ENCODE measurements around the gene SGTA.

The SGTA gene

DNA sequence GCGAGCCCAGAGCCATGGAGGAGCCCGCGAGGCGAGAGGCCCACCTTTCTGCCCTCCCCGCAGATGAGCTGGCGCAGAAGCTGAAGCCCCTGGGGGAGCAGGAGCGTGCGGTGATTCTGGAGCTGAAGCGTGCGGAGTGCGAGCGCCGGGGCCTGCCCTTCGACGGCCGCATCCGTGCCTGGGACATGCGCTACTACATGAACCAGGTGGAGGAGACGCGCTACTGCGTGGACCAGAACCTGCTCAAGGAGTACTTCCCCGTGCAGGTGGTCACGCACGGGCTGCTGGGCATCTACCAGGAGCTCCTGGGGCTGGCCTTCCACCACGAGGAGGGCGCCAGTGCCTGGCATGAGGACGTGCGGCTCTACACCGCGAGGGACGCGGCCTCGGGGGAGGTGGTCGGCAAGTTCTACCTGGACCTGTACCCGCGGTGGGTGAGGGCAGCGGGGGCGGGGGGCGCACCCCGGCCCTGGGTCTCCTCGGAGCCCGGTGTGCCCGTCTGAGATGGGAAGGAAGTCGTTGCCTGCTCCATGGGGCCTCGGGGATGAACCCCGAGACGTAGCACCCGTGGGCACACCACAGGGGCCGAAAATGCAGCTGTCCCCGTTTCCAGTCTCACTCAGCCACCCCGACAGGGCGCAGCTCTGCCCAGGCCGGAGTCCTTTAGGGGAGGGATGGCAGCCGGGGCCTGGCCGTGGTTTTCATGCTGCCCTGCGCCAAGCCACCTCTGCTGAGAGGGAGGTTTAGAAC lies 24.5 kb upstream of the SGTA start:
- Histone ChIP-seq H3K36me3 (peaks cover 86% of the 10 kb centered on the region), H3K9me3 (no peaks in the 10 kb centered on the region), H3K27me3 (no peaks in the 10 kb centered on the region), H3K27ac (no peak overlapping the region), H3K4me3 (ENCODE audit: low read depth in 1 of 2, low read length in 1 of 2) (no peak overlapping the region), H3K4me1 (ENCODE audit: control insufficient read depth in 1 of 2, insufficient read depth in 1 of 2, low read depth in 1 of 2, low read length in 1 of 2) (no peaks in the 10 kb centered on the region)
- TF ChIP-seq, protein P1, sequence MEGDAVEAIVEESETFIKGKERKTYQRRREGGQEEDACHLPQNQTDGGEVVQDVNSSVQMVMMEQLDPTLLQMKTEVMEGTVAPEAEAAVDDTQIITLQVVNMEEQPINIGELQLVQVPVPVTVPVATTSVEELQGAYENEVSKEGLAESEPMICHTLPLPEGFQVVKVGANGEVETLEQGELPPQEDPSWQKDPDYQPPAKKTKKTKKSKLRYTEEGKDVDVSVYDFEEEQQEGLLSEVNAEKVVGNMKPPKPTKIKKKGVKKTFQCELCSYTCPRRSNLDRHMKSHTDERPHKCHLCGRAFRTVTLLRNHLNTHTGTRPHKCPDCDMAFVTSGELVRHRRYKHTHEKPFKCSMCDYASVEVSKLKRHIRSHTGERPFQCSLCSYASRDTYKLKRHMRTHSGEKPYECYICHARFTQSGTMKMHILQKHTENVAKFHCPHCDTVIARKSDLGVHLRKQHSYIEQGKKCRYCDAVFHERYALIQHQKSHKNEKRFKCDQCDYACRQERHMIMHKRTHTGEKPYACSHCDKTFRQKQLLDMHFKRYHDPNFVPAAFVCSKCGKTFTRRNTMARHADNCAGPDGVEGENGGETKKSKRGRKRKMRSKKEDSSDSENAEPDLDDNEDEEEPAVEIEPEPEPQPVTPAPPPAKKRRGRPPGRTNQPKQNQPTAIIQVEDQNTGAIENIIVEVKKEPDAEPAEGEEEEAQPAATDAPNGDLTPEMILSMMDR (IDR thresholded peaks at IDR 0.05): no peak

DNA sequence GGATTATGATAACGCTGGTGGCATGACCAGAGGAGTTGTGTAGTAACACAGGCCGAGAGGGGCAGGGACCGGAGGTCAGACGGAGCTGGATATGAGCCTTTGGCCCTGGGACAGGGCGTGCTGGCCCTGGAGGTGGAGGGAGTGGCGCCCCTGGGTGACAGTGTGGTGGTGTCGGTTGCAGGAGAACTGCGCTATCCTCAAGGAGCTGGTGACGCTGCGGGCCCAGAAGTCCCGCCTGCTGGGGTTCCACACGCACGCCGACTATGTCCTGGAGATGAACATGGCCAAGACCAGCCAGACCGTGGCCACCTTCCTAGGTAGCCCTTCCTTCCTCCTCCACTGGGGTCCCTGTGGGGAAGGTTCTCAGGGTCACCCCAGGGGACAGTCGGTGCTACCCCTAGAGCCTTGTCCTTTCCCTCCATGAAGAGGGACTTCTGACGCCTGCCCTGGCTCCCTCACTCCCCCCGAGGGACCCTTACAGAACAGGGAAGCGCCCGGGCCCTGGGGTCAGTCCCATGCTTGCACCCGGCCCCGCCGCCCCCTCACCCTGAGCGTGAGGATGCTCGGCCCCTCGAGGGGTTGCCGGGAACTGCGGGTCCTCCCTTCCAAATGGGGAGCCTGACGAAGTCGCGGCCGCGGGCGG lies 23.8 kb upstream of the SGTA start:
- H3K27me3 ChIP-seq: no peaks in the 10 kb centered on the region
- H3K4me1 ChIP-seq (ENCODE audit: control insufficient read depth in 1 of 2, insufficient read depth in 1 of 2, low read depth in 1 of 2, low read length in 1 of 2): no peaks in the 10 kb centered on the region
- TF ChIP-seq, protein P1 (IDR thresholded peaks at IDR 0.05): no peak
- H3K36me3 ChIP-seq: peaks cover 85% of the 10 kb centered on the region
- H3K9me3 ChIP-seq: no peaks in the 10 kb centered on the region
- no peak overlapping the region for H3K27ac ChIP-seq
- no peak overlapping the region for H3K4me3 ChIP-seq (ENCODE audit: low read depth in 1 of 2, low read length in 1 of 2)

DNA sequence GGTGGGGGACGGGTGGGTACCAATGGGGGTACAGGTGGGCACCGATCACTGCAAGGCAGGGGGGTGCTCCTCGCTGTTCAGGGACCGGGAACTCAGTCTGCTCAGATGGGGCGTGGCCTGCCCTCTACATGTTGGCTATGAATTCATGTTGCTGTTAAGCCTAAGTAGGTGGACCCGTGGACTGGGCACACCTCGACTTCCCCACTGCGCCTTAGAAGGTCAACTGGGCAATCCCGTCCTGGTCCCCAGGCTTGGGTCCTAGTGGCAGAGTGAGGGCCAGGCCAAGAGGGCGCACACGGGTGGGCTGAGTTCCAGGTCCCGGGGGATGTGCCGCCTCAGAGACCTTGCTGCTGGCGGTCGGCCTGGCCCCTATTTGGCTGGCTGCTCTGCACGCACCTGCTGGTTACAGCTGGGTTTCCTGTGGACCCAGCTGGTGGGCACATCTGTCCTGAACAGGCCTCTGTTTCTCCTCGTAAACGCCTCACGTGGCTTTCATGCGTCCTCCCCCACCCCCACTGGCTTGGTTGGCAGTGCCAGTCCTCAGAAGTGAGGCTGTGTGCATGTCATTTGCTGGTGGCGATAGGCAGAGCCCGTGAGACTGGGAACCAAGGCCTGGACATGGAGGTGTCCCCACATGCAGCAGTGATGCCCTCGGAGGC lies 23.0 kb upstream of the SGTA start:
- TF ChIP-seq, protein P1 (IDR thresholded peaks at IDR 0.05): no peak
- H3K4me3 ChIP-seq (ENCODE audit: low read depth in 1 of 2, low read length in 1 of 2): no peak overlapping the region

DNA sequence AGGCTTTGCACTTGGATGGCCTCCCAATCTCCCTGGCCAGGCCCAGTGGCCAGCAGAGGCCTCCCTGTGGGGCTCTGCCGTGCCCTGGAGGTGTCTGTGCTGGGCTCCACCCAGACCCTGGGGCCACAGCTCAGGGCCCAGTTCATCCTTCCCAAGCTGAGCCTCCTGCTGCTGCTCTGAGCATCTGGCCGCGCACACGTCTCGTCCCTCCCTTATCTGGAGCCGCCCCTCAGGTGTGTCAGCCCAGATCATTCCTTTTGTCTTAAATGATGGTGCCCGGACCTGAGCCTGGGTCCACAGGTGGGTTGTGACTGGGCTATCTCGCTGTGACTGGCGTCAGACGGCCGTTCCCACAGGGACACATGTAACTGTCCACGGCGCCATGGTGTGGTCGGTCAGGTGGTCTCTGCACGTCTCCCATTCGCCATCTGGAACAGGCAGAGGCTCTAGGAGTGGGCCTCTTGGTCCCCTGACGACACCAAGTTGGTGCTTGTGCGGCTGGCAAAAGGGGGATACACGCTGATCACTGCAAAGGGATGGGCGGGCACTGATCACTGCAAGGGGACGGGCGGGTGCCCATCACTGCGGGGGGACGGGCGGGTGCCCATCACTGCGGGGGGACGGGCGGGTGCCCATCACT lies 22.3 kb upstream of the SGTA start:
- H3K27ac ChIP-seq: no peak overlapping the region
- peaks cover 70% of the 10 kb centered on the region for H3K36me3 ChIP-seq
- H3K27me3 ChIP-seq: no peaks in the 10 kb centered on the region
- TF ChIP-seq, protein P1 (IDR thresholded peaks at IDR 0.05): no peak
- no peak overlapping the region for H3K4me3 ChIP-seq (ENCODE audit: low read depth in 1 of 2, low read length in 1 of 2)
- H3K9me3 ChIP-seq: no peaks in the 10 kb centered on the region
- H3K4me1 ChIP-seq (ENCODE audit: control insufficient read depth in 1 of 2, insufficient read depth in 1 of 2, low read depth in 1 of 2, low read length in 1 of 2): no peaks in the 10 kb centered on the region

More for the DNA sequence above, 23.0 kb upstream of the SGTA start:
- Histone ChIP-seq H3K9me3 (no peaks in the 10 kb centered on the region), H3K36me3 (peaks cover 77% of the 10 kb centered on the region), H3K4me1 (ENCODE audit: control insufficient read depth in 1 of 2, insufficient read depth in 1 of 2, low read depth in 1 of 2, low read length in 1 of 2) (no peaks in the 10 kb centered on the region), H3K27ac (no peak overlapping the region), H3K27me3 (no peaks in the 10 kb centered on the region)

DNA sequence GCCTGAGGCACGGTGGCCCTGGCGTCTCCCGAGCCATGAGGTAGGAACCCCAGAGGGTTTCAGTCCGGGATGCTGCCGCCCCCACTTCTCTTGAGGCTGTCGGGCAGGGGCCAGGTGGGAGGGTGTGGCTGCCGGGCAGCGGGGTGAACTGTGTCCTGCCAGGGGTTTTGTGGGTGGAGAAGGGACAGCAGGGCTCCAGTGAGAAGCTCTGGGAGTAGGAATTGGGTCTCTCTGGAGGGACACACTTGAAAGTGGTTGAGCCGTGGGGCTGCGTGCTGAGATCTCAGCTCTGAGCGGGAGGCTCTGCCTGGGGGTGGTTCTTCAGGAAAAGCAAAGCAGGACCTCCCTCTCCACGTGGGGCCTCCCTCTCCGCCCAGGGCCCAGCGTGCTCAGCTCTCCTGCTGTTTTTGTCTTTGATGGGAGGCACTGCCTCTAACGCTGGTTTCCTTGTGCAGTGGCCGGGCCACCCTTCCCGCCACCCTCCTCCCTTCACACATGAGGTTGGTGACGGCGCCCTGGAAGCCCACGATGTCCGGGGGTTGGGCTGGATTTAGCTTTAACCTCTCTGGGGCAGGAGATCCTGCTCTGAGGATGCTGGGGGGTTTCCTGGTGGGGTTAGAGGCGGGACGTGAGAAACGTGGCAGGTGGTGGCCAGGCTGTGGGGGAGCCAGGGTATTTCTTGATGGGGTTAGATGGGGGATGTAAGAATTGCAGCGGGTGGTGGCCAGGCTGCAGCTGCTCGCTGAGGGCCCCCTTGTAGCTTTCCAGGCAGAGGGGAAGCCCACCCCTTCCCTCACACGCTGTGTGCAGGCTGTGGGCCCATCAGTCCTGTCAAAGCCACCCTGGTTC lies 21.3 kb upstream of the SGTA start:
- Histone ChIP-seq H3K27me3 (no peaks in the 10 kb centered on the region), H3K36me3 (peaks cover 65% of the 10 kb centered on the region), H3K4me3 (ENCODE audit: low read depth in 1 of 2, low read length in 1 of 2) (no peak overlapping the region), H3K27ac (no peak overlapping the region), H3K9me3 (no peaks in the 10 kb centered on the region), H3K4me1 (ENCODE audit: control insufficient read depth in 1 of 2, insufficient read depth in 1 of 2, low read depth in 1 of 2, low read length in 1 of 2) (no peaks in the 10 kb centered on the region)
- TF ChIP-seq, protein P1 (IDR thresholded peaks at IDR 0.05): no peak
